ENCODE measurements around the gene CREG1. TPM values are rescaled to one million over a fixed set of nuclear protein-coding genes. Genes with fewer than 3 reads are reported as not detected.

CREG1 gene
- 2.5 TPM for total RNA-seq (ENCODE audit: unreplicated experiment)
- long read RNA-seq, partial matches to known transcripts, result 0 of 4 reads
- long read RNA-seq, other reads (novel, unspliced or antisense), result 0 of 4 reads

GRCh38 chr1:167553136-167554027 lies at the start of gene CREG1:
CREG1 (minus strand) TSS chr1:167553762.
- H3K27ac Mint-ChIP-seq (ENCODE audit: unreplicated experiment), result no peak within 1 kb of the TSS
- H3K27me3 Mint-ChIP-seq (ENCODE audit: unreplicated experiment), result peaks cover 3% of the 10 kb centered on the region
- peaks cover 3% of the 10 kb centered on the region for H3K4me1 Mint-ChIP-seq (ENCODE audit: low read depth, unreplicated experiment)
- TF ChIP-seq CTCF (IDR thresholded peaks at IDR 0.05; ENCODE audit: partially characterized antibody, unreplicated experiment), result no peak
- peak; percentile 96 for DNase-seq
- peaks cover 7% of the 10 kb centered on the region for H3K9me3 Mint-ChIP-seq (ENCODE audit: unreplicated experiment)
- H3K36me3 Mint-ChIP-seq (ENCODE audit: unreplicated experiment), result no peaks in the 10 kb centered on the region
- peak within 1 kb of the TSS; percentile 89 for H3K4me3 Mint-ChIP-seq (ENCODE audit: unreplicated experiment)

- no peak for DNase-seq
- Mint-ChIP-seq H3K27me3 (ENCODE audit: unreplicated experiment) (peaks cover 7% of the 10 kb centered on the region), H3K4me1 (ENCODE audit: low read depth, unreplicated experiment) (peaks cover 7% of the 10 kb centered on the region), H3K4me3 (ENCODE audit: unreplicated experiment) (no peak overlapping the region), H3K9me3 (ENCODE audit: unreplicated experiment) (peaks cover 11% of the 10 kb centered on the region), H3K27ac (ENCODE audit: unreplicated experiment) (no peak overlapping the region), H3K36me3 (ENCODE audit: unreplicated experiment) (peaks cover 20% of the 10 kb centered on the region)
- no peak for TF ChIP-seq CTCF (IDR thresholded peaks at IDR 0.05; ENCODE audit: partially characterized antibody, unreplicated experiment)
Measured at GRCh38 chr1:167602840-167603239, 49.3 kb upstream of the CREG1 start.

GRCh38 chr1:167601442-167602383 lies 48.2 kb upstream of the CREG1 start:
- TF ChIP-seq CTCF (IDR thresholded peaks at IDR 0.05; ENCODE audit: partially characterized antibody, unreplicated experiment), result no peak
- H3K27ac Mint-ChIP-seq (ENCODE audit: unreplicated experiment), result no peak overlapping the region
- peak; percentile 40 for DNase-seq
- H3K36me3 Mint-ChIP-seq (ENCODE audit: unreplicated experiment), result peaks cover 18% of the 10 kb centered on the region
- H3K4me1 Mint-ChIP-seq (ENCODE audit: low read depth, unreplicated experiment), result peaks cover 7% of the 10 kb centered on the region
- peaks cover 6% of the 10 kb centered on the region for H3K9me3 Mint-ChIP-seq (ENCODE audit: unreplicated experiment)
- H3K4me3 Mint-ChIP-seq (ENCODE audit: unreplicated experiment), result peak overlapping the region; percentile 2
- H3K27me3 Mint-ChIP-seq (ENCODE audit: unreplicated experiment), result peaks cover 7% of the 10 kb centered on the region

GRCh38 chr1:167599957-167600581 lies 46.5 kb upstream of the CREG1 start:
- no peak overlapping the region for H3K27ac Mint-ChIP-seq (ENCODE audit: unreplicated experiment)
- peaks cover 8% of the 10 kb centered on the region for H3K27me3 Mint-ChIP-seq (ENCODE audit: unreplicated experiment)
- DNase-seq, result no peak
- peaks cover 16% of the 10 kb centered on the region for H3K36me3 Mint-ChIP-seq (ENCODE audit: unreplicated experiment)
- H3K4me3 Mint-ChIP-seq (ENCODE audit: unreplicated experiment), result no peak overlapping the region
- peaks cover 7% of the 10 kb centered on the region for H3K4me1 Mint-ChIP-seq (ENCODE audit: low read depth, unreplicated experiment)
- peaks cover 4% of the 10 kb centered on the region for H3K9me3 Mint-ChIP-seq (ENCODE audit: unreplicated experiment)
- TF ChIP-seq CTCF (IDR thresholded peaks at IDR 0.05; ENCODE audit: partially characterized antibody, unreplicated experiment), result no peak

All from glutamatergic neuron (in vitro differentiated cells).